Measurements from ENCODE around the gene ZBTB24. TPM values are rescaled to one million over a fixed set of nuclear protein-coding genes. Genes with fewer than 3 reads are reported as not detected.
"Not testable (repeated sequence)": the region's sequence is repeated elsewhere in the genome, so short reads cannot be mapped to it uniquely, and the experiment has no call there.

The ZBTB24 gene
- polyA plus RNA-seq, 3 donors = 13.2 to 16.1 (median 15.1) TPM

GRCh38 chr6:109477725-109478124 lies 5.3 kb downstream of the ZBTB24 start:
- no peak for DNase-seq (ENCODE audit: extremely low read depth in 1 of 11, low read depth in 9 of 11, low spot score in 4 of 11)

GRCh38 chr6:109477184-109477583 lies 5.8 kb downstream of the ZBTB24 start:
- no peak for DNase-seq (ENCODE audit: extremely low read depth in 1 of 11, low read depth in 9 of 11, low spot score in 4 of 11)

GRCh38 chr6:109475625-109476024 lies 7.4 kb downstream of the ZBTB24 start:
- DNase-seq (ENCODE audit: extremely low read depth in 1 of 11, low read depth in 9 of 11, low spot score in 4 of 11) = no peak

DNA sequence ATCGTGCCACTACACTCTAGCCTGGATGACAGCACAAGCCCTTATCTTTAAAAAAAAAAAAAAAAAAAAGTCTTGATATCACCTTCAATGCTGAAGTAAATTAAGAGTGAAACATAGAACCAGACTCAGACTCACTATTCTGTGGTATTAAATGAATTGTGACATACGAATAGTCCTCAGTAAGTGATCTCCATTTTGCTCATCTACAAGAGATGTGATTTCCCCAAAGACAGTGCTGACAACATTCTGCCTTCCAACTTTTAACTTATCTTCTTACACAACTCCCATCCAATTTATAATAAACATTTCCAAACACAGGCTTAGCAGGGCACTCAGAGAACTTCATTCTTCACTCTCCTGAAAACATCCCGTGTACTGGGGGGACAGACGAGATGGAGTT lies 8.0 kb downstream of the ZBTB24 start:
- no peak for DNase-seq (ENCODE audit: extremely low read depth in 1 of 11, low read depth in 9 of 11, low spot score in 4 of 11)

DNA sequence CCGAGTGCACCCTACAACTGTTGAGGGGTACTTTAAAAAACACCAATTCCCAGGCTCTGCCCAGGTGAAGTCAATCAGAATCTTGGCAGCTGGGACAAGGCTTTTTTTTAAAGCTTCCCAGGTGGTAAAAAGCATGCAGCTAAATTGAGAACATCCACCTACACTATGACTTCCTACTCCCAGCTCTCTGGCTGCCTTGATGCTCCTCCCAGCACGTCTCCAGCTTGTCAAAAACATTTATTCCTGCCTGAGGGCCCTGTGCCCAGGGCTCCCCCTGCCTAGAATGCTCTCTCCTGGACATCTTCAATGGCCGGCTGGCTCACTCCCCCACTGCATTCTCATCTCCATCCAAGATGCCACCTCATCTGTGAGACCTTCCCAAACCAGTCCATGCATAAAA lies 9.9 kb downstream of the ZBTB24 start:
- no peak for DNase-seq (ENCODE audit: extremely low read depth in 1 of 11, low read depth in 9 of 11, low spot score in 4 of 11)

- DNase-seq (ENCODE audit: extremely low read depth in 1 of 11, low read depth in 9 of 11, low spot score in 4 of 11) = no peak
Measured at GRCh38 chr6:109472132-109472995, 10.7 kb downstream of the ZBTB24 start.

- DNase-seq (ENCODE audit: extremely low read depth in 1 of 11, low read depth in 9 of 11, low spot score in 4 of 11) = no peak
Measured at GRCh38 chr6:109471105-109471810, 11.8 kb downstream of the ZBTB24 start.

GRCh38 chr6:109469591-109470189 lies 13.3 kb downstream of the ZBTB24 start:
- no peak for DNase-seq (ENCODE audit: extremely low read depth in 1 of 11, low read depth in 9 of 11, low spot score in 4 of 11)

DNA sequence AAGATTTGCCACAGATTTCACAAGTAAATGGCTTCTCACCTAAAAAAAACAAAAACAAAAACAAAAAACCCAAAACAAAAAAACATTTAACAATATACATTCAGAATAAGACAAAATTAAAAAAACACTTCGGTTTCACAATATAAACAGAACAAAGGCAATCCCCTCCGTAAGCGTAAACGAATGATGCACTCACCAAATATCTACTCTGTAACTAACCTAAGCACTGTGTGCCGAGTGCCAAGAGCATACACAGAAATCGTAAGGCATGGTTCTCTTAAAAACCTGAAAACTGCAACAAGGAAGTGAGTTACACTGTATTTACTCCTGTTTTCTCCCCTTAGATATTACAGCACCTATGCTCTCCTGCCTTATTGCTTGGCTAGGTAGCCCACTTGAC lies 15.3 kb downstream of the ZBTB24 start:
- no peak for DNase-seq (ENCODE audit: extremely low read depth in 1 of 11, low read depth in 9 of 11, low spot score in 4 of 11)

DNA sequence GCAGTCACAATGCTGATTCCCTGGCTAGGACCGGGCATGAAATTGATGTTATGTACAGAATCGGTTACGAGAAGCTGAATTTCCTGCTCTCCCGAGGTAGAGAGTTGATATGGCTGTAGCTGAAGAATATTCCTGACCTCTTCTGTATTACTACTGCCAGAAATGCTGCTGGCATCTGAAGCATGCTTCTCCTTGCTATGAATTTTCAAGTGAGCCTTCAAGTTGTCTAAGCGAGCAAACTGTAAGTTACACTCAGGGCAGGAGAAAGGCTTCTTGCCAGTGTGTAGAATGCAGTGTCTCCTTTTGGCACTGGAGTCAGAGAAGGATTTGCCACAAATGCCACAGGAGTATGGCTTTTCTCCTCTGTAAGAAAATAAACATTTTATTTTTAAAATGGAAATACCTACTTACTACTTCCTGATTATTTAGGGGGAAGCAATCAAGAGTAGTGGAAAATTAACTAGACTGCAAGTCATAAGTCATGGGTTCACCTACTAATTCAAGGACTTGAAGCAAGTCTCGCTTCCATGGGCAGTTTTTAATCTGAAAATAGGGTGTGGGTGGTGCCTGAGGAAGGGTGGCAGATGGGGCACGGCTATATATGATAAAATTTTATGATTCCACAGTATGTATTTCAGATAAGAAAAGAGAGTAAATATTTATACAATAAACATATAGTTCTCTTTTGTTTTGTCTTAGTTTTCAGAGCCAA lies 16.7 kb downstream of the ZBTB24 start:
- no peak for DNase-seq (ENCODE audit: extremely low read depth in 1 of 11, low read depth in 9 of 11, low spot score in 4 of 11)

DNA sequence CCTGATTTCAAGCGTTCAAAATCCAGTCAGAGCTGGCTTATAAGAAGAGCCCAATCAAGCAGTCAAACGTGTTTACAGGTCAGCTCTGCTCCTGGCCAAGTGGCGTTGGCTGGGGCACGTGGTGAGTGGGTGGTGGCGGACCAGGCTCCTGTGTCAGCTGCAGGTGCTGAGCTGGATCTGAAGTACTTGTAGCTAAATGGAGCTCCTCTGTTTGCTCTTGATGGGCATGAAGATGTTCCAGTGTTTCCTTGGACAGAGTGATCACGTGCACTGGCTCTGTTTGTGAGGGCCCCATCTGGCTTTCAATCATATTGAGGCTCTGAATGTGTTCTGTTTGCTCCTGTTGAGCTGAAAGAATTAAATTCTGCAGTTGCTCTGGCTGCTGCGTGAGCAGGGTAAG lies 17.2 kb downstream of the ZBTB24 start:
- DNase-seq (ENCODE audit: extremely low read depth in 1 of 11, low read depth in 9 of 11, low spot score in 4 of 11) = no peak

DNA sequence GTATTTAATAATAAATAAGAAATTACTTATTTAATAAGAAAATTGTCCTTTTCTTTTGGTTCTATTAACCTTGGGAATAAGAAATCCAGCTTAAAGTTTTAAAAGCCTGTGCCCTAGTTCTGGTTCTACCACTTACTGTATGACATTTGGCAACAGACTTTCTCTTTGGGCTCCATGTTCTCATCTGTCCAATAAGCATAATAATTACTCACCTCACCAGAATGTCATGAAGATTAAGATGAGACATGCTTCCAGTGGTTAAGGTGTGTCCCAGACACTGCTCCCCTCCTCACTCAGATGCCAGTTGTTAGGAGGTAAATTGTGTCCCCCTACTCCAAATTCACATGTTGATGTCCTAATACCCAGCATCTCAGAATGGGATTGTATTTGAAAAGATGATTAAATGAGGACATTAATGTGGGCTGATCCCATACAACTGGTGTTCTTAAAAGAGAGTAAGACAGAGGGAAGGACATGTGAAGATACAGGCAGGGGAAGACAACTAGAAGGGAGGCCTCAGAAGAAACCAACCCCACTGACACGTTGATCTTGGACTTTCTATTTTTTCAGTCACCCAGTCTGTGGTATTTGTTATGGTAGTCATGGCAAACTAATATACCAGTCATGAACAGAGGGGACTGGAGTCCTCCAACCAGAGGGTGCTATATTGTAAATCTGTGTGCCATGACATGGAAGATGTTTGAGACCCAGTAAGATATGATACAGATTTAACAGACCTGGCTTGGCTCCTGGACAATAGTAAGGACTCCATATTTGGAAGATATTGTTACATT lies 21.1 kb downstream of the ZBTB24 start:
- no peak for DNase-seq (ENCODE audit: extremely low read depth in 1 of 11, low read depth in 9 of 11, low spot score in 4 of 11)

GRCh38 chr6:109461205-109461604 lies 21.8 kb downstream of the ZBTB24 start:
- not testable (repeated sequence) for DNase-seq (ENCODE audit: extremely low read depth in 1 of 11, low read depth in 9 of 11, low spot score in 4 of 11)

DNA sequence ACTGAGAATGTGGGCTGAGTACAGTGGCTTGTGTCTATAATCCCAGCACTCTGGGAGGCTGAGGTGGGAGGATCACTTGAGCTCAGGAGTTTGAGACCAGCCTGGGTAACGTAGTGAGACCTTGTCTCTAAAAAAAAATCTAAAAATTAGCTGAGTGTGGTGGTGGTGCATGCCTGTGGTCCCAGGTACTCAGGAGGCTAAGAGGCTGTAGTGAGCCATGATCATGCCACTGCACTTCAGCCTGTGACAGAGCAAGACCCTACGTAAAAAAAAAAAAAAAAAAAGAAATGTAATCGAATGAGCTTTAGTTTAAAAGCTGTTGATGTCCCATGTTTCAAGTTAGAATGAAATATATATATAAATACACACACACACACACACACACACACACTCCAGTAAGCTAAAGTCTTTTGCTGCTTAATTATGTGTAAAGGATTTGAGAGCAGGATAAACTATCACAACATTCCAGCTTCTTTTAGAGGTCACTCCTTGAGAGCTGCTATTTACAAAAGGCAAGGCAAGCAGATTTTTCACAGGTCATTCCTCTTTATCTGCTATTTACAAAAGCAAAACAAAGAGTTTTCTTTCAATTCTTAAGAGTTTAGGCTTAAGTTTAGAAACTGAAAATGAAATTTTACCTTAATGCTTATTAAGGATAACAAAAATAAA lies 22.7 kb downstream of the ZBTB24 start:
- DNase-seq (ENCODE audit: extremely low read depth in 1 of 11, low read depth in 9 of 11, low spot score in 4 of 11) = no peak

GRCh38 chr6:109458774-109459531 lies 24.1 kb downstream of the ZBTB24 start:
- no peak for DNase-seq (ENCODE audit: extremely low read depth in 1 of 11, low read depth in 9 of 11, low spot score in 4 of 11)

GRCh38 chr6:109457562-109457996 lies 25.4 kb downstream of the ZBTB24 start:
- DNase-seq (ENCODE audit: extremely low read depth in 1 of 11, low read depth in 9 of 11, low spot score in 4 of 11) = no peak
